Activated gamma-delta T cell (primary cell): ENCODE results near the gene ADGRG1.

ENCODE experiments used
- DNase-seq: peaks from one replicate; lab custom pipeline; 2025; lab: John Stamatoyannopoulos, UW

The ADGRG1 gene

DNA sequence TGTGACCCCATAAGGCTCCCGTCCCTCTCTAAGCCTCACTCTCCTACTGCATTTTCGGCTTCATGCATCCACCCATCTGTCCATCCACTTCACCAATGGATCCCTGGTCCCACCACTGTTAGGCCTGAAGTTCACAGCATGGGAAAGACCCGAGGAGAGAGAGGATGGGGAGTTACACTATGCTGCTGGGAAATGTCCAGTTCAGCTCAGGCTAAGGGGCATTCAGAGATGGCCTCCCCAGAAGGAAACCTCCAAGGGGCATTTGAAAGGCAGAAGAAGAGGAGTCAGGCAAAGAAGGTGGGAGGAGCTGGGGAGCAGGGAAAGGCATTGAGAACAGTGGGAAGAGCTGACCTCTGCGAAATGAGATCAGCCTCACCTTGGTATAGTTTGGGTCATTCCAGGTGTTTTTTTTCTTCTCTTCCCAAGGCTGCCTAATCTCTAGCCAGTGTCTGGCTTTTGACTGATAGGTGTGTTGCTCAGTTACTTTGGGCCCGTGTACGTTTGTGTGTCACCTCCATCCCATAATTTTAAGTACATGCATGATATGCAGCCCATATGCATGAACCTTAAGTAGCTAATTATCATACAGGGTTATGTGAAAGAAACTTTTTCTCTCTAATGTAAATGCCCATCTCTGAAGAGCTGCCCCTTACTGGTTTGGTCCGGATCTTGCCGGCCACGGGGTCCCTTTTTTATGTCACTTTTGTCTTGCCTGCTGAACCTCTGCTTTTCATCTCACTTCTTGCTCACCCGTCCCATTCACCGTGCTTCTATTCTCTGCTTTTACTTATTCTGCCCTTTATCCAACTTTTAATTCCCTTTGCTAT lies 54.6 kb downstream of the ADGRG1 start:
- DNase-seq: no peak

DNA sequence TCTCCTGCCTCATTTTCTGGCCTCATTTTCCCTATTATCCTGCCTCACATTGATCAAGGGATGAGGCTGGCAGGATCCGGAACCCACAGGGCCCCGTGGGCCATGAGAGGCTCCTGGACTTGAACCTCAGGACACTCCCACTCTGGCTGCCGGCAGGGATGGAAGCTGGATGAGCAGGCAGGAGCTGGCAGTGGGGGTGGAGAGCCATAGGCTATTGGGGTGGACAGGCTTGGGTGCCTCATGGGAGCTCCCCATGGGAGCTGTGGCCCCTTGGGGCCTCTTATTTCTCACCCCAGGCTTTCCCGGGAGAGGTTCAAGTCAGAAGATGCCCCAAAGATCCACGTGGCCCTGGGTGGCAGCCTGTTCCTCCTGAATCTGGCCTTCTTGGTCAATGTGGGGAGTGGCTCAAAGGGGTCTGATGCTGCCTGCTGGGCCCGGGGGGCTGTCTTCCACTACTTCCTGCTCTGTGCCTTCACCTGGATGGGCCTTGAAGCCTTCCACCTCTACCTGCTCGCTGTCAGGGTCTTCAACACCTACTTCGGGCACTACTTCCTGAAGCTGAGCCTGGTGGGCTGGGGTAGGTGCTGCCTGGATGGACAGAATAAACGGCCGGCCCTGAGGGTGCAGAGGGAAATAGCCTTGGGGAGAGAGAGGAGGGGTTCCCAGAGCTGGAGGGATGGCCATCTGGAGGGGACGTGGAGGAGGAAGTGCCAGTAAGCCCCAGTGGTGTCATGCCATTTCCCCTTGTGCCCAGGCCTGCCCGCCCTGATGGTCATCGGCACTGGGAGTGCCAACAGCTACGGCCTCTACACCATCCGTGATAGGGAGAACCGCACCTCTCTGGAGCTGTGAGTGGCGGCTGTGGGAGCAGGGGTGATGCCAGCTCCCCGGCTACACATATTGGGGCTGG lies 55.5 kb downstream of the ADGRG1 start:
- no peak for DNase-seq

DNA sequence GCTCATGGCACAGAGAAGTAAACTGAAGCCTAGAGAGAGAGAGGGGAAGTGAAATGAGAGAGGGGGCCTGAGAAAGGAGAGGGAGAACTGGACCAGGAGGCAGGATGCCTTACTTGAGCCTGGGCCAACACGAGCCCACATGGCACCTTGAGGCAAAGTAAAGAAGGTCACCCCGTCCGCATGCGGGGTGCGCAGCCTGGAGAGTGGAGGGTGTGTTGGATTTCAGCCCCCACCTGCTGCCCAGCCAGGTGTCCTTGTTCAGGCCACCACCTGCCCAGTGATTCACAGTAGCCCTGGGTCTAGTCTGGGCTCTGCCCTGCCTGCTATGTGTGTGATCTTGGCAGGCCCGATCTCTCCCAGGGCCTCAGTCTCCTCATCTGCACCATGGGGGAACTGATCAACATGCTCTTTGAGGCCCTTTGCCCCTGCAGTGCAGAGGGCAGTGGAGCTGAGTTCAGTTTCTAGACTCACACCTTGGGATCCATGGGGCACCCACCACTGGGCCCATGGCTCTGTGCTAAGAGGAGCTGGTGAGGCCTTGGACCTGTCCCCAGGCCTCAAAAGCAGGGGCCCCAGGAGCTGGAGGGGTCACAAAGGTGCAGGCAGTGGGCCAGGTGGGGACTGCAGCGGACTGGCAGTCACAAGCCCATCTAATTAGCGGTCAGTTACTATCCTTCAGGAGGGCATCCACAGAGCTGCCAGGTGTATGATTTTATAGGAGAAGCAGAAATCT lies 56.4 kb downstream of the ADGRG1 start:
- DNase-seq: no peak

DNA sequence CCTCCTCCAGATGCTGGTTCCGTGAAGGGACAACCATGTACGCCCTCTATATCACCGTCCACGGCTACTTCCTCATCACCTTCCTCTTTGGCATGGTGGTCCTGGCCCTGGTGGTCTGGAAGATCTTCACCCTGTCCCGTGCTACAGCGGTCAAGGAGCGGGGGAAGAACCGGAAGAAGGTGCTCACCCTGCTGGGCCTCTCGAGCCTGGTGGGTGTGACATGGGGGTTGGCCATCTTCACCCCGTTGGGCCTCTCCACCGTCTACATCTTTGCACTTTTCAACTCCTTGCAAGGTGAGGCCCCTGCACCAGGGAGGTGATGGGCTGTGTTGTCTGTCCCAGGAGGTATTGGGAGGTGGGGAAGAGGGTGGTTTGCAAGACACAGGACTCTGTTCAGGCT lies 57.2 kb downstream of the ADGRG1 start:
- DNase-seq: no peak

DNA sequence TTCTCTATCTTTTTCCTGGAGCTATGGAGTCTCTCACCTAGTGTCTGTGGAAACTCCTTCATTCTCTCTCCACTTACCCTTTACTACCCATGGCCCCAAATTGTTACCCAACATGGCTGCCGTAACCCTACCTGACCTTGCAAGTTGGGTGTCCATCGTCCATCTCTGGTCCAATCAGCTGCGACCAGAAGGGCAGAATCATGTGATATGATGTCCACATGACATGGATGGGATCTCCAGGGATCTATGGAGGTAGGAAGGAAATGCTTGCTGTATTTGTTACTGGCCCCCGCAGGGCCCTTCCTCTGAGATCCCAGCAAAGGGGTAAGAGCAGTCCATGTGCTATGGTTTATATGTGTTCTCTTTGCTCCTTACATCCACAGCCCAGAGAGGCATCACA lies 58.1 kb downstream of the ADGRG1 start:
- DNase-seq: no peak

DNA sequence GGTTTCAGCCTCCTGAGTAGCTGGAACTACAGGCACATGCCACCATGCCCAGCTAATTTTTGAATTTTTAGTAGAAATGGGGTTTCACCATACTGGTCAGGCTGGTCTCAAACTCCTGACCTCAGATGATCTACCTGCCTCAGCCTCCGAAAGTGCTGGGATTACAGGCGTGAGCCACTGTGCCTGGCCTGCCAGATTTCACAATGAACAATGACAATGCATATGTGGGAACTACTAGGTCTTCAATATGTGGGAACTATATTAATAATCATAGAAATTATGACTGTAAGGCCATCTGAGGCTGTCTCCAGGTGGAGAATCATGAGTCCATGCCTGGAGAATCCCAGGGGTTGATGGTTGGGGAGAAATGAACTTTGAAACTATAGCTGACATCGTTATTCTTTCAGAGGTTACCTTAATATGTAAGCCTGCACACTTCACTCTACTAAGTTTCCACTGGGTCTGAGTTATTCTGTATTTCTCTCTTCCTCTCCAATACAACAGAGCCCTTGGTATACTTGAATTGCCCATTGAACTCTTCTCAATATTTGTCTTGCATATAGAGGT lies 59.0 kb downstream of the ADGRG1 start:
- DNase-seq: no peak

DNA sequence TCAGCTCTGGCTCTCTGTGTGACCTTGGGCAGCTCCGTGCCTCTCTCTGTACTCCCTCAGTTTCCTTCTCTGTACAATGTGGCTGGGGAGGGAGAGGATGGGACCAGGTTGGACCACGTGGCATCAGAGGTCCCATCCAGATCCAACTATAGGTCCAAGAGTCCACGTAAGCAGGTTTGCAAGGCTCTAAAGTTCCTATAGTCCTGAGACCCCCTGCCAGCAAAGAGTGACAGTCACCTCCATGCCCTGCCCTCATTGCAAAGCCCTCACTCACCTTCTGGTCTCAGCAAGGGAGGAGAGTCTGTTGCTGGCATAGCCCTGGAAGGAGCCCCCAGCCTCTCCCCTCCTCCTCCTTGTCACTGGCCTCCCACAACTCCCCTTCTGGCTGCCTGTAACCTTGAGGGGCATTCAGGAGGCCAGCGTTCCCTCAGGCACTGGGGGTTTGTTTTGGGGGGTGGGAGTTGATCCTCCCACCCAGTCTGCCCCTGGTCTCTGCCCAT lies 60.1 kb downstream of the ADGRG1 start:
- DNase-seq: no peak

DNA sequence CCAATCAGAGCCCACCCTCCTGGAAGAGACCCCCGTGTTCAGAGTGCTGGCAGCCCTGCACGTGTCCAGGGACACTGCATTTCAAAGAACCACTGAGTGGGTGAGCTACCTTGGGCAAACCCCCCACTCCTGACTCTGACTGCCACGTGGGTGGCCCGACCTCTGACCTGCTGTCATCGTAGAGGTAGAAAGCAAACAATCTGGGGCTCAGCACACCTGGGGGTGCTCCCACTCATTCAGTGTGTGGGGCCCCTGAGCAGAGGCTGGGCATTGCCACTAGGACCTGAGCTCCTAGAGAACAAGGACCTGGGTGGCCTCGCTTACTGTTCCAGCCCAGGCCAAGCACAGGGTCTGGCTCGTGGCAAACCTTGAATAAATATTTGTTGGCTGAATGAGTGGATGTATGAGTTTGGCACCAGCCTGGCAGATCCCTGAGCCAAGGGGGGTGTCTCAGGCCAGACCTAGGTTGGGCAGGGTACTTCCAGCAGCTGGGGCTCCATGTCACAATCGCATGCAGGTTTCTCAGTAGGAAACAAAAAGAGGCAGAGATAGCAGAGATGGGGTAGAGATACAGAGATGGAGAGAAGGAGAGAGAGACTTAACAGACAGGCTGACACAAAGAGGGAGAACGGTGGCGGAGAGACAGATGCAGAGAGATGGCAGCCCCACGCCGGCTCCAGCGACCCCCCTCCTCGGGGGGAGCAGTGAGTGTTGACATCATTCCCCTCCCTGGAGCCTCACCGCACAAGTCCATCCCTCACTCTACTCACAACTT lies 60.7 kb downstream of the ADGRG1 start:
- DNase-seq: no peak

DNA sequence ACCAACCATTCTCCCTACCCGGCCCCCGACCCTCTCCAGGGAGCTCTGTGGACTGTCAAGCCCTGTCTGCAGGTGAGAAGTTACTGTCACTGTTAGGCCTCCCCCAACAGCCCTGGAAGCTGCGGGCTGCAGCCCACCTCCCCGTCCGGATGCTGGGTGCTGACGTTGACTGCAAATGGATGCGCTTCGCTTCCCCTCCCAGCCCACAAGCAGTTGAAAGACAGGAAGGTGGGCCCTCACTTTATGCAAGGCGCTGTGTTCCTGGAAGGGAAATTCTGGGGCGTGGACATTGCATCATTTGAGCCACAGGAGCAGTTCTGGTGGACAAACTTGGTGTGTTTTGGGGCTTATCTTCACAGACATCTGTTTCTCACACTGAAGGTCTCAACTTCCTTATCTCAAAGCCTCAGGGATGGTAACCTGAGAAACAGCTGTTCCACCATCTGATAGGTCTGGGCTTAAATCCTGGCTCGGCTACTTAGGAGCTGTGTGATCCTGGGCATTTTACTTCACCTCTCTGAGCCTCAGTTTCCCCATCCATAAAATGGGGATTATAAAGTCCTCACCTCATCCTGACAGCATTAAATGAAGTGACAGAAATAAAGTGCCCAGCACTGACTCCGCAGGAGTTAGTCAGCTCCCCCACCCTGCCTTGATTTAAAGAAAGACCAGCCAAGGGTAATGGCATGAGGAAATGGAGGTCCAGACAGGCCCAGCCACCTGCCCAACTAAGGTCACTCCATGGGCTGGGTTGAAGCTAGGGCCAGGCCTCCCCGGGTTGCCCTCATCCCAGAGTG lies 61.5 kb downstream of the ADGRG1 start:
- peak; percentile 30 for DNase-seq

DNA sequence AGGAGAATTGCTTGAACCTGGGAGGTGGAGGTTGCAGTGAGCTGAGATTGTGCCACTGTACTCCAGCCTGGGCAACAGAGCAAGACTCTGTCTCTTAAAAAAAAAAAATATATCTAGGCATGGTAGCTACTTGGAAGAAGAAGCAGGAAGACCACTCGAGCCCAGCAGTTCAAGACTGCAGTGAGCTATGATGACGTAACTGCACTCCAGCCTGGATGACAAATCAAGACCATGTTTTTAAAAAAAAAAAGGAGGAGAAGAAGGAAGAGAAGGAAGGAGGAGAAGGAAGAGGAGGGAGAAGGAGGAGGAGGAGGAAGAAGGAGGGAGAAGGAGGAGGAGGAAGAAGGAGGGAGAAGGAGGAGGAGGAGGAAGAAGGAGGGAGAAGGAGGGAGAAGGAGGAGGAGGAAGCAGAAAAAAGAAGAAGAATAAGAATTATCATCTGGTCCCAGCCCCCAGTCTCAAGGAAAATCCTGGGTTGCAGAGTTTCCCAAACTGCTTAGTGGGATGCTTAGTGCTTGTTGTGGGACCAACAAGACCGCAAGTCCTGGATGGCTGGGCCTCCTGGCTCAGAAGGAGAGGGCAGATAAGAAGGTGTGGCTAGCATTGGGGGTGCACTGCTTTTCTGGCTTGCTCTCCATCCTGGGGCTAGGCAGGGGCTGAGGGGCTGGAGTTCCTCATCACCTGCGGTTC lies 62.5 kb downstream of the ADGRG1 start:
- DNase-seq: no peak

DNA sequence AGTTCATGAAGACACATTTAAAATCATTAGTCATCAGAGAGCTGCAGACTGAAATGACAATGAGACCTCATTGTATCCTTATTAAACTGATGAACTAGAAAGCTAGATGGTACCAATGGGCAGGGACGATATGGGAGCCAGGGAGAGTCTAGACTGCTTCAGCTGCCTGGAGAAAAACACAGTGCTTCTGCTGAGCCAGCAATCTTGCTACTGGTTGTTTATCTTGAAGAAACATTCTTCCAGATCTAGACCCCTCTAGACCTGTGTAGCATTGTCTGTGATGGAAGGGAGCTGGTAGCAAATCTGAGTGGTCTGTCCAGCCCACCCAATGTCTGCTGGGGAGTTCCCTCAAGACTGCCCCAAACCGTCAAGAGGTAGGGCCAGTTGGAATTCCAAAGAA lies 64.2 kb downstream of the ADGRG1 start:
- no peak for DNase-seq

DNA sequence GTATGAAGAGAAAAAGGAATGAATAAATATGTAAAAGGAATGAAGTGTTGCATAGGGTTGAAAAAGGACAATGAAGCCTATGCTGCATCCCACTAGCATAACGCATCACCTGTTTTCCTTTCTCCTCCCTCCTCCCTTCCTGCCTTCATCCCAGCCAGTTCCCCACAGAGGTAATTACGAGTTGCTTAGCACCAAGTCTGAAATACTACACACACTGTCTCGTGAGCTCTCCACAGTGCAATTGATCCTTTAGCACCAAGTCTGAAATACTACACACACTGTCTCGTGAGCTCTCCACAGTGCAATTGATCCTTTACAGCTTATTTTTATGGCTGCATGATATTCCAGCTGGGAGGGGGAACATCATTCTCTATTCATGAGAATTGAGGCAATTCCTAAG lies 65.1 kb downstream of the ADGRG1 start:
- no peak for DNase-seq

DNA sequence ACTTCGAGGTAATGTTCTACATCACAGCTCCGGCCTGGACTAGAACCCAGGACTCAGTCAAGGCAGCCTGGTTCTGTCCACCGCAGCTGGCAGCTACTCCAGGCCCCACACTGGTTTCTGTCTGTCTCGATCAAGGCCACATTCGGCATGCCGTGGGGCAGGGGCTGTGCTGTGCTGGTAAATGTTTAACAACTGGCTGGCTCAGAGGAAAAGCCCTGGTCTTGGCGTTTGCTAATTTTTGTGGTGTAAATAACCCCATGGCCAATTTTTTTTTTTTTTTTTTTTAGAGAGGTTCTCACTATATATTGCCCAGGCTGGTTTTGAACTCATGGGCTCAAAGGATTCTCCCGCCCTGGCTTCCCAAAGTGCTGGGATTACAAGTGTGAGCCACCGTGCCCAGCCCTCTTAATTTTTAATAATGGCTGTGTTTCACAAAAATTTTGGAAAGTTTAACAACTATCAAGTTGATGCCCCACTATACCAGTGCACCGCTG lies 65.8 kb downstream of the ADGRG1 start:
- DNase-seq: no peak

DNA sequence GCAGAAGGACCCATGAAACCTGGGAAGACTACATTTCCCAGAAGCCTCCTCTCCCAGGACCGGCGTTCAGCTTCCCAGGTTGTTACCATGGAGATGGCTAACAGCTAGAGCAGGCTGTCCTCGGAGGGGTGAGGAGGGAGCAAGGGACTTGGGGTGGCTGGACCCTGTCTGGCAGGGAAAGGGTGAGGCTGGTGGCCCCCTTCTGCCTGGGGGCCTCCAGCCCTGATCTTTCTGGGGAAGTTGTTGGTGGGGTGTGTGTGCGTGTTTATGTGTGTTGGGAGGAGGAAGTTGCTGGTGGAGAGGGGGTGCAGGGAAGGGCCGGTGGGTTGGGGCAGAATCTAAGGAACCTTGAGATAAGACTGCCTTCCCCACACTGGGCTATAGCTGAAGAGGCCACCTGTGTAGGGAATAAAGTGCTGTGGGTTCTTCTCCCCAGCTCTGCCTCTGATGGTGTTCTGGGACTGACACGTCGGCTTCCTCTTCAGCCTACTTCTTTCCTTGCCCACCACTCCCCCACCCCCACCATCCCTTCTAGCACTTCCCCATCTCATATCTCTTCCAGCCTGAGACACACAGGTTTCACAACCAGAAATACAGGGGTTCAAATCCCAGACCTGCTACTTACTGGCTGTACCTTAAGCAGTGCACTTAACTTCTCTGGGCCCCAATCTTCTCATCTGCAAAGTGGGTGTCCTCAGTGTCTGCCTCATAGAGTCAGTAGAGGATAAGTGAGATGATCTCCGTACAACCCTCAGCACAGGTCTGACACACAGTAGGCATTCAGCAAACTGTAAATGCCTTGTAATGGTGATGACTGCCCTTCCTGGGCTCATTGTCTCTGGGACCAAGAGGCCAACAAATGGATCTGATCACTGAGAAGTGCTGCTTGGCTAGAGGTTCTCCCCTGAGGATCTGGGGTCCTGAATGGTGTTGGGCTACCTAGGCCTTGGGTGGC lies 66.6 kb downstream of the ADGRG1 start, which contains the start of gene DRC7:
DRC7 (plus strand) TSS at position 82 of the 955 bp plus-strand sequence. CDS start 3,144 bp downstream, outside the sequence.
- DNase-seq: no peak

DNA sequence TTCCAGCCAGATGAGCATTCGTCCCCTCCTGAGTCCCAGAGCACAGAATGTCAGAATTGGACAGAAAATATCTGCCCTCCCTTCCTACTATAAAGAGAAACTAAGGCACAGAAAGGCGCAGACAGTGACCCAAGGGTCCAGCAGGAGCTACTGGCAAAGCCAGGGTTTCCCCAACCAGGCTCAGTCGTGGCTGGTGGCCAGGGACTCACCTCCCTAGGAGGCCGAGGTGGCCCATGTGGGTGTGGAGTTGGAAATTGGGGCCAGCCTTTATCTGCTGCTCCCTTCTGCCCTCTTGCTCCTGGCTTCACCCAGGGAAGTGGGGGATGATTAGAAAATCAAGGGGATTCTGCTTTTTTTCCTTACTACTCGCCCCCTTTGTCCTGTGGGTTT lies 67.2 kb downstream of the ADGRG1 start:
- no peak for DNase-seq

DNA sequence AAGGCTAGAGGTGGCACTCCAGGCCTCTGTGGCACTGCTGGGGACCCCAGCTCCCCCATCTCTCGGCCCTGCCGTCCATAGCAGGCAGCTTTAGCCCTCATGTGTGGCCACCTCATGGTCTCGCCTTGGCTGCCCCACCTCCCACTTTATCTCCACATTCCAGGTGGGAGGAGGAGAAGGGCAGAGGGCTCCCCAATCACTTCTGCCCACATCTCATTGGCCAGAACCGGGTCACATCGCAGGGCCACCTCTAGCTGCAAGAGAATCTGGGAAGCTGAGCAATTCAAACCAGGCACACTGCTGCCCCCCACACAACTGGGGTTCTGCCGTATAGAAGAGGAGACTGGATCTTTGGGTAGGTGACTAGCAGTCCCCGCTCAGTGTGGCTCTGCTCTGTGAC lies 67.8 kb downstream of the ADGRG1 start:
- no peak for DNase-seq

DNA sequence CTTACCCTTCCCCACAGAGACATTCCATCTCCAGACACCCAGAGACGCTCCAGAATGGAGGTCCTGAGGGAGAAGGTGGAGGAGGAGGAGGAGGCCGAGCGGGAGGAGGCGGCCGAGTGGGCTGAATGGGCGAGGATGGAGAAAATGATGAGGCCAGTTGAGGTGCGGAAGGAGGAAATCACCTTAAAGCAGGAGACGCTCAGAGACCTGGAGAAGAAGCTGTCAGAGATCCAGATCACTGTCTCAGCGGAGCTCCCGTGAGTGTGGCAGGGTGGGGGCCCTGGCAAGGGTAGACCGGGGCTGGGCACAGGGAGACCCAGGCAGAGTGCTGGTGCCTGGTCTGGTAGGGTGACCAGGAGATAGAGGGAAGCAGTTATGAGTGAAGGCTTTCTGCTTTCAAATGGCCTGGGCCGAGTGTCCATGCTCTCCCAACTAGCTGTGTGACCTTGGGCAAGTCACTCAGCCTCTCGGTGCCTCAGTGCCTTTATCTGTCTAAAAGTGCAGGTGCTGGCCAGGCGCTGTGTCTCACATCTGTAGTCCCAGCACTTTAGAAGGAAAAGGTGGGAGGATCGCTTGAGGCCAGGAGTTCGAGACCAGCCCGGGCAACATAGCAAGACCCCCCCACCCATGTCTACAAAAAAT lies 69.6 kb downstream of the ADGRG1 start:
- DNase-seq: no peak
